HEK293 (cell line): ENCODE measurements around the gene ABLIM3.

Experiments
- CTCF ChIA-PET: fragments of 350-600 bp; formaldehyde crosslinking; extraction: SDS; loops from one replicate; lab custom pipeline; 2021; ENCODE audit warnings: antibody characterized with exemption; lab: Yijun Ruan, JAX
- POLR2A ChIA-PET: fragments of 300-600 bp; formaldehyde crosslinking; extraction: SDS; loops from one replicate; lab custom pipeline; 2020; ENCODE audit warnings: antibody characterized with exemption, inconsistent platforms; lab: Yijun Ruan, JAX
- H3K27ac ChIP-seq: fragments of 200-500 bp; sonication (Bioruptor generic); 2 replicates; pipeline ENCODE4 v1.5.1; 2014; ENCODE audit warnings: low read depth, low read length, control low read depth, inconsistent platforms; ENCODE audit errors: extremely low read depth
- H3K36me3 ChIP-seq, 2 experiments: fragments of 200-500 bp in 1 of 2; sonication (Bioruptor generic) in 1 of 2; 1 replicate in 1 of 2; 2 replicates in 1 of 2; pipeline ENCODE4 v1.5.1; 2014 to 2017; ENCODE audit warnings: inconsistent platforms in 2 of 2, low read length in 2 of 2; ENCODE audit not compliant: control insufficient read depth in 2 of 2, insufficient read depth in 1 of 2
- H3K4me1 ChIP-seq: fragments of 200-500 bp; sonication (Bioruptor generic); 2 replicates; pipeline ENCODE4 v1.5.1; 2014; ENCODE audit warnings: mild to moderate bottlenecking, low read length, inconsistent platforms; ENCODE audit not compliant: control insufficient read depth, insufficient read depth
- H3K4me3 ChIP-seq: 2 replicates; pipeline ENCODE4 v1.5.1; 2011; ENCODE audit warnings: low read depth, mild to moderate bottlenecking, control low read depth, low read length, moderate library complexity
- H3K9me3 ChIP-seq: fragments of 200-500 bp; sonication (Bioruptor generic); 2 replicates; pipeline ENCODE4 v1.5.1; 2014; ENCODE audit warnings: low read depth, low read length, inconsistent platforms; ENCODE audit not compliant: control insufficient read depth, insufficient read depth
- GFI1B ChIP-seq: fragments of 450-650 bp; formaldehyde crosslinking; IDR thresholded peaks from 2 replicates; pipeline ENCODE4 v1.5.1; 2016; ENCODE audit warnings: missing biosample characterization, missing genetic modification characterization
- KLF16 ChIP-seq: fragments of 450-650 bp; formaldehyde crosslinking; IDR thresholded peaks from 2 replicates; pipeline ENCODE4 v1.5.1; 2017; ENCODE audit warnings: missing biosample characterization, missing genetic modification characterization
- KLF7 ChIP-seq: fragments of 450-650 bp; formaldehyde crosslinking; IDR thresholded peaks from 2 replicates; pipeline ENCODE4 v1.5.1; 2016; ENCODE audit warnings: missing biosample characterization, missing genetic modification characterization, borderline replicate concordance
- KLF9 ChIP-seq: fragments of 450-650 bp; formaldehyde crosslinking; IDR thresholded peaks from 2 replicates; pipeline ENCODE4 v1.5.1; 2016; ENCODE audit warnings: missing biosample characterization, missing genetic modification characterization, low read depth
- REPIN1 ChIP-seq: fragments of 450-650 bp; formaldehyde crosslinking; IDR thresholded peaks from 2 replicates; pipeline ENCODE4 v1.5.1; 2017; ENCODE audit warnings: missing biosample characterization, missing genetic modification characterization, low read depth
- YY1 ChIP-seq: fragments of 450-650 bp; formaldehyde crosslinking; IDR thresholded peaks from 2 replicates; pipeline ENCODE4 v1.5.1; 2018; ENCODE audit warnings: missing biosample characterization, missing genetic modification characterization
- ZBTB10 ChIP-seq: fragments of 450-650 bp; formaldehyde crosslinking; IDR thresholded peaks from 2 replicates; pipeline ENCODE4 v1.5.1; 2016; ENCODE audit warnings: missing biosample characterization, missing genetic modification characterization
- ZEB2 ChIP-seq: fragments of 450-650 bp; formaldehyde crosslinking; IDR thresholded peaks from 2 replicates; pipeline ENCODE4 v1.5.1; 2016; ENCODE audit warnings: missing biosample characterization, missing genetic modification characterization
- ZNF19 ChIP-seq: fragments of 450-650 bp; formaldehyde crosslinking; IDR thresholded peaks from 2 replicates; pipeline ENCODE4; 2016; ENCODE audit warnings: missing biosample characterization, missing genetic modification characterization, low read depth
- ZNF23 ChIP-seq: fragments of 450-650 bp; formaldehyde crosslinking; IDR thresholded peaks from 2 replicates; pipeline ENCODE4 v1.5.1; 2016; ENCODE audit warnings: missing biosample characterization, missing genetic modification characterization, borderline replicate concordance
- ZNF341 ChIP-seq: fragments of 450-650 bp; formaldehyde crosslinking; IDR thresholded peaks from 2 replicates; pipeline ENCODE4; 2016; ENCODE audit warnings: low read depth, missing biosample characterization, missing genetic modification characterization
- ZNF423 ChIP-seq: fragments of 450-650 bp; formaldehyde crosslinking; IDR thresholded peaks from 2 replicates; pipeline ENCODE4 v1.5.1; 2016; ENCODE audit warnings: missing biosample characterization, missing genetic modification characterization
- ZNF433 ChIP-seq: fragments of 450-650 bp; formaldehyde crosslinking; IDR thresholded peaks from 2 replicates; pipeline ENCODE4 v1.5.1; 2016; ENCODE audit warnings: missing biosample characterization, missing genetic modification characterization, low read depth
- ZNF510 ChIP-seq: fragments of 450-650 bp; formaldehyde crosslinking; IDR thresholded peaks from 2 replicates; pipeline ENCODE4 v1.5.1; 2018; ENCODE audit warnings: mild to moderate bottlenecking, missing genetic modification characterization, missing biosample characterization; ENCODE audit not compliant: insufficient replicate concordance
- ZNF530 ChIP-seq: fragments of 450-650 bp; formaldehyde crosslinking; IDR thresholded peaks from 2 replicates; pipeline ENCODE4 v1.5.1; 2016; ENCODE audit warnings: low read depth, missing biosample characterization, missing genetic modification characterization
- ZNF843 ChIP-seq: fragments of 450-650 bp; formaldehyde crosslinking; IDR thresholded peaks from 2 replicates; pipeline ENCODE4 v1.5.1; 2016; ENCODE audit warnings: missing biosample characterization, missing genetic modification characterization
- ZXDB ChIP-seq: fragments of 450-650 bp; formaldehyde crosslinking; IDR thresholded peaks from 2 replicates; pipeline ENCODE4 v1.5.1; 2016; ENCODE audit warnings: missing biosample characterization, missing genetic modification characterization
- TF ChIP-seq, protein P1 (sequence below): fragments of 450-650 bp; formaldehyde crosslinking; IDR thresholded peaks from 2 replicates; pipeline ENCODE4 v1.5.1; 2017; ENCODE audit warnings: missing biosample characterization, missing genetic modification characterization
- TF ChIP-seq, protein P2 (sequence below): fragments of 450-650 bp; formaldehyde crosslinking; IDR thresholded peaks from 2 replicates; pipeline ENCODE4 v1.5.1; 2016; ENCODE audit warnings: missing biosample characterization, missing genetic modification characterization

Gene ABLIM3

DNA sequence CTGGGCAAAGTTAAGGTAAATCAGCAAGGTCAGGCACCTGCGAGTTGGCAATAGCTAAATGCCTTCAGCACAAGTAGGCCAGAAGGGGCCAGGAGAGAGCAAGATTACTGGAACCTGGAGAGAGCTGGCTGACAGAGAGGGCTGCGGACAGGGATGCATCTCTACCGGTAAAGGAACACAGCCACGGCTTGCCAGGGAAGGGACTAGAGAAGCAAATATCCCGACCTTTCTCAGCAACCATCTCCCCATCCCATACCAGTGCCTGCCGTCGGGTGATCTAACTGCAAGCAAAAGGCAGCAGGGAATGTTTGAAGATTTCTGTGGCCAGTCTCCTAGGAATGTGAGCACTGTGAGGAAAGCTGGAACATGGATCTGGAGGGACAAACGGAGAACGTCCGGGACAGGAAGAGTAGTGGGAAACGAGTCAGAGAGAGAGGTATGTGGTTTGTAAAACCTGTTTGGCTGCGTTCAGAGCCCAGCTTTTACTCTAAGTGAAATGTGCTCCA is 15.9 kb upstream of the ABLIM3 start:
- POLR2A ChIA-PET: interaction anchor here (0.7 kb wide), 1 partner anchor 231 kb away, joined by 7 read pairs; no protein-coding TSS in a partner anchor
- CTCF ChIA-PET: interaction anchor here (0.6 to 19.6 kb wide), 11 partner anchors 10 to 469 kb away, joined by 3 to 395 read pairs (median 4); partner anchors contain the start of gene ABLIM3
- no peak overlapping the region for H3K4me3 ChIP-seq
- H3K9me3 ChIP-seq: no peaks in the 10 kb centered on the region
- no peaks in the 10 kb centered on the region for H3K36me3 ChIP-seq
- TF ChIP-seq ZEB2 (tag by site-specific recombination): no peak
- TF ChIP-seq REPIN1: no peak
- no peak for TF ChIP-seq ZNF510 (tag by site-specific recombination)
- no peak for TF ChIP-seq KLF7
- TF ChIP-seq ZNF433 (tag by site-specific recombination): no peak
- TF ChIP-seq ZXDB (tag by site-specific recombination): no peak
- no peak for TF ChIP-seq ZNF341 (tag by site-specific recombination)
- TF ChIP-seq ZNF23 (tag by site-specific recombination): no peak
- TF ChIP-seq, protein P1, sequence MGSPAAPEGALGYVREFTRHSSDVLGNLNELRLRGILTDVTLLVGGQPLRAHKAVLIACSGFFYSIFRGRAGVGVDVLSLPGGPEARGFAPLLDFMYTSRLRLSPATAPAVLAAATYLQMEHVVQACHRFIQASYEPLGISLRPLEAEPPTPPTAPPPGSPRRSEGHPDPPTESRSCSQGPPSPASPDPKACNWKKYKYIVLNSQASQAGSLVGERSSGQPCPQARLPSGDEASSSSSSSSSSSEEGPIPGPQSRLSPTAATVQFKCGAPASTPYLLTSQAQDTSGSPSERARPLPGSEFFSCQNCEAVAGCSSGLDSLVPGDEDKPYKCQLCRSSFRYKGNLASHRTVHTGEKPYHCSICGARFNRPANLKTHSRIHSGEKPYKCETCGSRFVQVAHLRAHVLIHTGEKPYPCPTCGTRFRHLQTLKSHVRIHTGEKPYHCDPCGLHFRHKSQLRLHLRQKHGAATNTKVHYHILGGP (tag by site-specific recombination): no peak
- no peak for TF ChIP-seq ZBTB10 (tag by site-specific recombination)
- no peak for TF ChIP-seq ZNF423
- TF ChIP-seq GFI1B (tag by site-specific recombination): no peak
- no peak for TF ChIP-seq YY1
- TF ChIP-seq ZNF19: no peak
- TF ChIP-seq, all 188 proteins: peak for 0
- Histone ChIP-seq H3K4me1 (no peaks in the 10 kb centered on the region), H3K27ac (no peak overlapping the region)

- no peaks in the 10 kb centered on the region for H3K36me3 ChIP-seq
- no peaks in the 10 kb centered on the region for H3K9me3 ChIP-seq
- no peak overlapping the region for H3K4me3 ChIP-seq
- POLR2A ChIA-PET: no interaction called here
- CTCF ChIA-PET: interaction anchor here (0.6 to 19.6 kb wide), 7 partner anchors 12 to 1345 kb away, joined by 3 to 395 read pairs (median 4); partner anchors contain the start of gene ABLIM3
- TF ChIP-seq ZNF341 (tag by site-specific recombination) (no peak), ZNF843 (tag by site-specific recombination) (no peak), ZNF530 (tag by site-specific recombination) (no peak), KLF16 (tag by site-specific recombination) (no peak), GFI1B (tag by site-specific recombination) (no peak), KLF9 (tag by site-specific recombination) (no peak)
- TF ChIP-seq, protein P2, sequence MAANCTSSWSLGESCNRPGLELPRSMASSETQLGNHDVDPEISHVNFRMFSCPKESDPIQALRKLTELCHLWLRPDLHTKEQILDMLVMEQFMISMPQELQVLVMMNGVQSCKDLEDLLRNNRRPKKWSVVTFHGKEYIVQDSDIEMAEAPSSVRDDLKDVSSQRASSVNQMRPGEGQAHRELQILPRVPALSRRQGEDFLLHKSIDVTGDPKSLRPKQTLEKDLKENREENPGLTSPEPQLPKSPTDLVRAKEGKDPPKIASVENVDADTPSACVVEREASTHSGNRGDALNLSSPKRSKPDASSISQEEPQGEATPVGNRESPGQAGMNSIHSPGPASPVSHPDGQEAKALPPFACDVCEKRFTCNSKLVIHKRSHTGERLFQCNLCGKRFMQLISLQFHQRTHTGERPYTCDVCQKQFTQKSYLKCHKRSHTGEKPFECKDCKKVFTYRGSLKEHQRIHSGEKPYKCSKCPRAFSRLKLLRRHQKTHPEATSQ (tag by site-specific recombination): no peak
- TF ChIP-seq, all 188 proteins: peak for 0
- Histone ChIP-seq H3K27ac (no peak overlapping the region), H3K4me1 (no peaks in the 10 kb centered on the region)
Observed at GRCh38 chr5:149126906-149127305, 14.4 kb upstream of the ABLIM3 start.
